BLaER1 (cell line): ENCODE data around the gene EPB41L4A.
A peak's percentile ranks its signal among the peaks of the same experiment; 100 is the strongest.

Experiments used
- H3K27ac ChIP-seq: shearing (Covaris generic); formaldehyde crosslinking; 2 replicates; pipeline ENCODE4 v1.8.1; 2022
- H3K27me3 ChIP-seq: shearing (Covaris generic); formaldehyde crosslinking; 2 replicates; pipeline ENCODE4 v1.8.1; 2022
- H3K36me3 ChIP-seq: shearing (Covaris generic); formaldehyde crosslinking; 2 replicates; pipeline ENCODE4 v1.8.1; 2022
- H3K4me1 ChIP-seq: shearing (Covaris generic); formaldehyde crosslinking; 2 replicates; pipeline ENCODE4 v1.8.1; 2022
- H3K4me2 ChIP-seq: shearing (Covaris generic); formaldehyde crosslinking; 2 replicates; pipeline ENCODE4 v1.8.1; 2022
- H3K4me3 ChIP-seq: shearing (Covaris generic); formaldehyde crosslinking; 2 replicates; pipeline ENCODE4 v1.8.1; 2022
- H3K9ac ChIP-seq: shearing (Covaris generic); formaldehyde crosslinking; 2 replicates; pipeline ENCODE4 v1.8.1; 2022
- H3K9me3 ChIP-seq: shearing (Covaris generic); formaldehyde crosslinking; 2 replicates; pipeline ENCODE4 v1.8.1; 2022
- H4K20me1 ChIP-seq: shearing (Covaris generic); formaldehyde crosslinking; 2 replicates; pipeline ENCODE4 v1.8.1; 2022
- Cebpa-rat ChIP-seq: shearing (Covaris generic); IDR thresholded peaks from 2 replicates; pipeline ENCODE4 v1.8.1; 2022

The EPB41L4A gene

DNA sequence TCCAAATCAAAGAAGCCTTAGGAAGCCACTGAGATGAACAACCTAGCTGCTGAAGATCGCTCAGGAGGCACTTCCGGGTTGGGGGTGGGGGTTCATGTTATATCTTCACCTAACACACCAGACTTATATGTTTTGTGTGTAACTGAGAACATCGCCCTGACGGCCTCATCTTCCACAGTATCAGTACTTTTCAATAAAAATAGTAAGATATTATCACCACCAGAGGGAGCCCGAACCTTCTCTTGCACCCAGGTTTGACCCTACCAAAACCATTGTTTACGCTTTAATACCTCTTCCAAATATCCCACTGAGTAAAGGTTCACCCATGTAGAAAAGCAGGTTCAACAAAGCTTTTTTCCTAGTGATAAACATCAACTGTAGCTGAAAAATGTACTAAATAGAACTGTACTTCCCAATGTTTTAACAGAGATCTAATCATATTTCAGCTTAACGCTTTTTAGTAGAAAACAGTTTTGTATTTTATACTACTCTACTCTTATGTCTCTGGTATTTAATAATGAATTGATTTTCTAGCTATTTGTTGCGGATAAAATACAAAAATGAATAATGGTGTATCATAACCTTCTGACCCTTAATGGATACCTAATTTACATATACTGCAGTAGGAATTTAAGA, 244.0 kb downstream of the EPB41L4A start:
- H3K4me1 ChIP-seq: no peaks in the 10 kb centered on the region
- no peak overlapping the region for H3K4me2 ChIP-seq
- TF ChIP-seq Cebpa-rat: no peak
- H3K9me3 ChIP-seq: no peaks in the 10 kb centered on the region
- H3K36me3 ChIP-seq: no peaks in the 10 kb centered on the region
- no peak overlapping the region for H3K9ac ChIP-seq
- H3K27me3 ChIP-seq: no peaks in the 10 kb centered on the region
- H4K20me1 ChIP-seq: no peaks in the 10 kb centered on the region
- H3K27ac ChIP-seq: no peak overlapping the region
- no peak overlapping the region for H3K4me3 ChIP-seq

- no peak overlapping the region for H3K9ac ChIP-seq
- H3K36me3 ChIP-seq: peaks cover 63% of the 10 kb centered on the region
These were observed 253.0 kb downstream of the EPB41L4A start for GRCh38 chr5:112165897-112166737.

GRCh38 chr5:112165399-112165798, 253.7 kb downstream of the EPB41L4A start:
- H3K9ac ChIP-seq: no peak overlapping the region
- H3K27ac ChIP-seq: no peak overlapping the region
- H3K36me3 ChIP-seq: peaks cover 63% of the 10 kb centered on the region
- H3K27me3 ChIP-seq: no peaks in the 10 kb centered on the region
- H3K9me3 ChIP-seq: no peaks in the 10 kb centered on the region
- H3K4me3 ChIP-seq: no peak overlapping the region
- TF ChIP-seq Cebpa-rat: no peak
- H4K20me1 ChIP-seq: peaks cover 65% of the 10 kb centered on the region
- peaks cover 19% of the 10 kb centered on the region for H3K4me1 ChIP-seq
- H3K4me2 ChIP-seq: no peak overlapping the region

More at GRCh38 chr5:112165897-112166737, 253.0 kb downstream of the EPB41L4A start:
- Histone ChIP-seq H3K4me1 (peaks cover 19% of the 10 kb centered on the region), H4K20me1 (peaks cover 65% of the 10 kb centered on the region), H3K27ac (no peak overlapping the region), H3K9me3 (no peaks in the 10 kb centered on the region), H3K27me3 (no peaks in the 10 kb centered on the region), H3K4me2 (no peak overlapping the region), H3K4me3 (no peak overlapping the region)
- no peak for TF ChIP-seq Cebpa-rat

DNA sequence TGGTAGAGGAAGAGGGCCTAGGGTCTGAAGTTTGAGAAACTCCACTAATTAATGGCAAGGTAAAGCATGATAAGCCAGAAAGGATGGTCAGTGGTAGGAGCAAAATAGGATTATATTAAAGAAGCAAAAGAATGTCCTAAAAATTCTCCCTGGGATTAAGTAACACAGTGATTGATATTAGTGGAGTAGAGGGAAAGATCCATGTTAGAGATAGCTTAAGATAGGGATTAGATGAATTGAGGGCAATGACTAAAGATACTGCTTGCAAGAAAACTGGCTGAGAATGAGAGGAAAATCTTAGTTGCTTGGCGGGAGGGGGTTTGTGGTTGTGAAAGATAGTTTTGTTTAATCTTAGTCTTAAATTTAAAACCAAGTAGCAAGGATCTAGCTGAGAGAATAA, 255.6 kb downstream of the EPB41L4A start:
- H3K9ac ChIP-seq: peak overlapping the region; percentile 97; the same call in 1 of the 2 replicates
- 0 out of 2 replicates have a peak overlapping the region, but pooled peaks have one; percentile 94 for H3K4me3 ChIP-seq
- H3K27me3 ChIP-seq: no peaks in the 10 kb centered on the region
- peaks cover 19% of the 10 kb centered on the region for H3K4me1 ChIP-seq
- peak overlapping the region; percentile 94; the same call in 1 of the 2 replicates for H3K4me2 ChIP-seq
- no peak for TF ChIP-seq Cebpa-rat
- peaks cover 65% of the 10 kb centered on the region for H4K20me1 ChIP-seq
- H3K9me3 ChIP-seq: no peaks in the 10 kb centered on the region
- peaks cover 58% of the 10 kb centered on the region for H3K36me3 ChIP-seq
- H3K27ac ChIP-seq: no peak overlapping the region

GRCh38 chr5:112161392-112161748, 257.7 kb downstream of the EPB41L4A start:
- no peaks in the 10 kb centered on the region for H3K9me3 ChIP-seq
- H3K27ac ChIP-seq: peak overlapping the region; percentile 97
- H3K4me3 ChIP-seq: peak overlapping the region; percentile 94
- peak overlapping the region; percentile 97 for H3K9ac ChIP-seq
- peaks cover 19% of the 10 kb centered on the region for H3K4me1 ChIP-seq
- no peaks in the 10 kb centered on the region for H3K27me3 ChIP-seq
- peaks cover 53% of the 10 kb centered on the region for H4K20me1 ChIP-seq
- peak overlapping the region; percentile 94 for H3K4me2 ChIP-seq
- TF ChIP-seq Cebpa-rat: no peak
- H3K36me3 ChIP-seq: peaks cover 46% of the 10 kb centered on the region

DNA sequence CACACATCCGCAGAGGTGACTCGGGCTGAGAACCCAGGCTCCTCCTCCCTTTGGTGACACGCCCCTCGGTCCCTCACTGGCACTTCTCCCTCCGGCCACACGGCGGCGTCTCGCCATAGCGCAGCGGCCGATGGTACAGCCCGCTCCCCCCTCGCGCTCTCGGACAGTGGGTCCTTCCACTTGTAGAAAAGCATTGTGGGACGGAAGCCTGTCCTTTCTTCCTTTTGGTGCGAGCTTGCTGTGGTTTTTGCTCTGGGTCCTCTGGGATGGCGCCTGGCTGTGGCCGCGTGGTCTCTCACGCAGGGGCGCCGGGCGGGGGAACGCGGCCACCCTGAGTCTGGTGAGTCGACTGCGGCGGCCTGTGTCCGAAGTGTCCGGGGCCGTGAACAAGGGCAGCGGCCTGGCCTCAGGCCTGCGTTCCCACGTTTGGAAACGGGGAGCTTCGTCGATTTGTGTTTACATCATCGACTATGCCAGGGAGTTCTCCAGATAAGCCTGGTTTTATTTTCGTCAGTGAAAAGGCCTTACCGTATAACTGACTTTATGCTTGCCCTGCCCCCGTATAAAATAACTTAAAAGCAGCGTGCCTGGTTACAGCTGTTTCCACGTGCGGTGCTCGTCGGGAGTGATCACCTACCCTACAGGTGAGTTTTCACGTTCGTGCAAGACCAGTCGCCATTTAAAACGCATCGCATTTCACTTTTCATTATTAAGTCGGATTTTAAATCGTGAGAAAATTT, 258.3 kb downstream of the EPB41L4A start:
- Histone ChIP-seq H3K27me3 (no peaks in the 10 kb centered on the region), H3K4me1 (peaks cover 19% of the 10 kb centered on the region), H3K27ac (peak overlapping the region; percentile 97), H3K4me2 (peak overlapping the region; percentile 94), H3K4me3 (peak overlapping the region; percentile 94), H3K36me3 (peaks cover 41% of the 10 kb centered on the region), H4K20me1 (peaks cover 47% of the 10 kb centered on the region), H3K9ac (peak overlapping the region; percentile 97), H3K9me3 (no peaks in the 10 kb centered on the region)
- no peak for TF ChIP-seq Cebpa-rat

GRCh38 chr5:112159435-112159834, 259.6 kb downstream of the EPB41L4A start:
- no peaks in the 10 kb centered on the region for H3K9me3 ChIP-seq
- H4K20me1 ChIP-seq: peaks cover 33% of the 10 kb centered on the region
- no peak overlapping the region for H3K27ac ChIP-seq
- H3K4me3 ChIP-seq: no peak overlapping the region
- peaks cover 19% of the 10 kb centered on the region for H3K4me1 ChIP-seq
- H3K4me2 ChIP-seq: no peak overlapping the region
- no peaks in the 10 kb centered on the region for H3K27me3 ChIP-seq
- TF ChIP-seq Cebpa-rat: no peak
- peaks cover 29% of the 10 kb centered on the region for H3K36me3 ChIP-seq
- no peak overlapping the region for H3K9ac ChIP-seq

DNA sequence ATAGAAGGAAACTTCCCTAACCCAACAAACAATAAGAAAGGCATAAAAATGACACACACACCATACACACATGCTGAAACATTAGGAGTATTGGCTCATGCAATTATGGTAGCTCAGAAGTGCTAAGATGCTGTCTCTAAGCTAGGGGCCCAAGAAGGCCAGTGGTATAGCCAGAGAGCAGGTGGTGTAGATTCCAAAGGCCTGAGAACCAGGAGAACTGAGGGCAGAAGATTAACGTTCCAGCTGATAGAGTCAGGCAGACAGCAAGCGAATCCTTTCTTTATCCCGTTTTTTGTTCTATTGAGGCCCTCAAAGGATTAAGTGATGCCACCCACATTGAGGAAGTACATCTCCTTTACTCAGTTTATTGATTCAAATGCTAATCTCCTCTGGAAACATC, 262.9 kb downstream of the EPB41L4A start:
- no peak overlapping the region for H3K9ac ChIP-seq
- H3K27ac ChIP-seq: no peak overlapping the region
- no peaks in the 10 kb centered on the region for H3K4me1 ChIP-seq
- H3K4me3 ChIP-seq: no peak overlapping the region
- peaks cover 1% of the 10 kb centered on the region; the same call in 1 of the 2 replicates for H4K20me1 ChIP-seq
- H3K4me2 ChIP-seq: no peak overlapping the region
- no peak for TF ChIP-seq Cebpa-rat
- no peaks in the 10 kb centered on the region for H3K36me3 ChIP-seq
- no peaks in the 10 kb centered on the region for H3K9me3 ChIP-seq
- H3K27me3 ChIP-seq: no peaks in the 10 kb centered on the region

GRCh38 chr5:112154940-112155686, 264.0 kb downstream of the EPB41L4A start:
- no peak overlapping the region for H3K9ac ChIP-seq
- H3K4me3 ChIP-seq: no peak overlapping the region
- no peak for TF ChIP-seq Cebpa-rat
- H3K27me3 ChIP-seq: no peaks in the 10 kb centered on the region
- no peaks in the 10 kb centered on the region for H3K9me3 ChIP-seq
- no peaks in the 10 kb centered on the region for H3K4me1 ChIP-seq
- H4K20me1 ChIP-seq: no peaks in the 10 kb centered on the region
- no peak overlapping the region for H3K4me2 ChIP-seq
- no peaks in the 10 kb centered on the region for H3K36me3 ChIP-seq
- no peak overlapping the region for H3K27ac ChIP-seq
